HepG2 (cell line): ENCODE results near the gene SNAP91. TPM values are rescaled to one million over a fixed set of nuclear protein-coding genes. Genes with fewer than 3 reads are reported as not detected.

Source experiments
- ATAC-seq: fragments of 200-7000 bp; cut with Tn5 transposase; 3 replicates; pipeline ENCODE4 v1.9.1; 2020; ENCODE audit warnings: mild to moderate bottlenecking, moderate library complexity
- BruUV-seq: library from RNA; stranded (reverse); fragments of 400-500 nt; replicated peaks from 2 replicates; lab custom pipeline; 2021; lab: Mats Ljungman, UMichigan
- CTCF ChIA-PET: fragments of 300-600 bp; formaldehyde crosslinking; extraction: SDS; loops from one replicate; lab custom pipeline; 2021; ENCODE audit warnings: low total read pairs, inconsistent platforms, low intra/inter-chr PET ratio; lab: Yijun Ruan, JAX
- POLR2A ChIA-PET: fragments of 350-600 bp; sonication (Branson Sonifier 250); formaldehyde crosslinking; loops from one replicate; lab custom pipeline; 2020; ENCODE audit warnings: antibody characterized with exemption, inconsistent platforms; lab: Yijun Ruan, JAX
- DNase-seq: peaks from one replicate; pipeline ENCODE4 v3.0.0-alpha.2; 2015; ENCODE audit warnings: low spot score
- FAIRE-seq: peaks from 3 replicates; lab custom pipeline; 2011; peaks lifted over from hg19 to GRCh38; lab: Jason Lieb, UNC
- H2AFZ ChIP-seq: one replicate; pipeline ENCODE4 v1.6.1; 2011; ENCODE audit warnings: low read length, inconsistent platforms
- H3K27ac ChIP-seq: fragments of 300-600 bp; 3 replicates; pipeline ENCODE4 v1.8.0; 2011; ENCODE audit warnings: mixed run types, mild to moderate bottlenecking, mixed read lengths, low read length, inconsistent platforms; ENCODE audit not compliant: insufficient read depth; ENCODE audit errors: extremely low read length
- H3K27me3 ChIP-seq, 2 experiments: fragments of 200-600 bp in 1 of 2; 2 replicates in 1 of 2; 3 replicates in 1 of 2; pipeline versions ENCODE4 v1.6.0 to v1.8.0; 2011; ENCODE audit warnings: low read length in 2 of 2, mild to moderate bottlenecking in 2 of 2, moderate library complexity in 2 of 2, inconsistent platforms in 1 of 2; ENCODE audit not compliant: insufficient read depth in 2 of 2, control insufficient read depth in 1 of 2
- H3K36me3 ChIP-seq, 2 experiments: fragments of 200-600 bp in 1 of 2; replicated peaks in 1 of 2; 2 replicates in 1 of 2; 3 replicates in 1 of 2; pipeline versions ENCODE4 v1.5.1 to v1.8.0; 2011; ENCODE audit warnings: low read length in 2 of 2, inconsistent platforms in 1 of 2; ENCODE audit not compliant: insufficient read depth in 2 of 2, control insufficient read depth in 1 of 2
- H3K4me1 ChIP-seq: 2 replicates; pipeline ENCODE4 v1.5.1; 2012; ENCODE audit warnings: low read length, inconsistent platforms; ENCODE audit not compliant: insufficient read depth
- H3K4me2 ChIP-seq: 2 replicates; pipeline ENCODE4 v1.6.0; 2011; ENCODE audit warnings: low read depth, low read length, inconsistent platforms
- H3K4me3 ChIP-seq, 3 experiments: fragments of 200-600 bp in 1 of 3; sonication (generic), shearing (Covaris generic) in 1 of 3; replicated peaks in 1 of 3; 2 replicates each; pipeline ENCODE4 v1.5.1; 2011 to 2016; ENCODE audit warnings: low read length in 3 of 3, inconsistent platforms in 2 of 3, low read depth in 2 of 3, mild to moderate bottlenecking in 2 of 3, control low read depth in 1 of 3, mixed read lengths in 1 of 3; ENCODE audit not compliant: insufficient read depth in 1 of 3
- H3K79me2 ChIP-seq: one replicate; pipeline ENCODE4 v1.6.1; 2011; ENCODE audit warnings: low read length, inconsistent platforms; ENCODE audit not compliant: insufficient read depth
- H3K9ac ChIP-seq: 2 replicates; pipeline ENCODE4 v1.6.0; 2011; ENCODE audit warnings: mild to moderate bottlenecking, low read depth, low read length, inconsistent platforms; ENCODE audit not compliant: insufficient read depth
- H3K9me3 ChIP-seq: 2 replicates; pipeline ENCODE4 v1.5.1; 2012; ENCODE audit warnings: mild to moderate bottlenecking, low read length
- H4K20me1 ChIP-seq: 2 replicates; pipeline ENCODE4 v1.6.0; 2011; ENCODE audit warnings: inconsistent platforms, mild to moderate bottlenecking, low read length, moderate library complexity; ENCODE audit not compliant: insufficient read depth
- FOSL2 ChIP-seq: sonication (generic); formaldehyde crosslinking; IDR thresholded peaks from 2 replicates; pipeline ENCODE4 v1.4.0; 2020; ENCODE audit warnings: missing genetic modification reagents
- GABPB1 ChIP-seq: IDR thresholded peaks from 2 replicates; pipeline ENCODE4 v1.6.1; 2016; ENCODE audit warnings: mild to moderate bottlenecking, missing genetic modification reagents, moderate library complexity, missing compliant biosample characterization
- HNF1B ChIP-seq: sonication (generic); formaldehyde crosslinking; IDR thresholded peaks from 2 replicates; pipeline ENCODE4 v1.5.1; 2020; ENCODE audit warnings: mild to moderate bottlenecking, moderate library complexity, missing genetic modification reagents
- NR3C1 ChIP-seq: sonication (generic); formaldehyde crosslinking; IDR thresholded peaks from 2 replicates; pipeline ENCODE4 v1.4.0; 2020; ENCODE audit warnings: missing genetic modification reagents
- SIX1 ChIP-seq: sonication (generic); formaldehyde crosslinking; IDR thresholded peaks from 2 replicates; pipeline ENCODE4 v1.4.0; 2020; ENCODE audit warnings: missing genetic modification reagents, borderline replicate concordance
- THAP11 ChIP-seq: IDR thresholded peaks from 2 replicates; pipeline ENCODE4 v1.6.1; 2016; ENCODE audit warnings: missing biosample characterization, missing genetic modification reagents
- ZHX1 ChIP-seq: sonication (generic); formaldehyde crosslinking; IDR thresholded peaks from 2 replicates; pipeline ENCODE4 v1.8.1; 2022; ENCODE audit warnings: low read depth, mild to moderate bottlenecking, missing genetic modification reagents
- ZNF251 ChIP-seq: sonication (generic); formaldehyde crosslinking; IDR thresholded peaks from 2 replicates; pipeline ENCODE4 v1.9.0; 2021; ENCODE audit warnings: mild to moderate bottlenecking, missing genetic modification reagents
- ZNF280B ChIP-seq: sonication (generic); formaldehyde crosslinking; IDR thresholded peaks from 2 replicates; pipeline ENCODE4 v1.5.0; 2020; ENCODE audit warnings: missing genetic modification reagents, mild to moderate bottlenecking, borderline replicate concordance
- ZNF367 ChIP-seq: sonication (generic); formaldehyde crosslinking; IDR thresholded peaks from 2 replicates; pipeline ENCODE4 v1.4.0; 2020; ENCODE audit warnings: missing genetic modification reagents, borderline replicate concordance
- ZNF556 ChIP-seq: sonication (generic); formaldehyde crosslinking; IDR thresholded peaks from 2 replicates; pipeline ENCODE4 v1.4.0; 2020; ENCODE audit warnings: mild to moderate bottlenecking, missing genetic modification reagents, borderline replicate concordance
- ZNF614 ChIP-seq: IDR thresholded peaks from 2 replicates; pipeline ENCODE4 v1.6.1; 2018; ENCODE audit warnings: missing biosample characterization, missing genetic modification reagents, inconsistent platforms, borderline replicate concordance
- ZNF770 ChIP-seq: sonication (generic); formaldehyde crosslinking; IDR thresholded peaks from 2 replicates; pipeline ENCODE4 v1.5.0; 2020; ENCODE audit warnings: mild to moderate bottlenecking, missing genetic modification reagents
- ZNF776 ChIP-seq: sonication (generic); formaldehyde crosslinking; IDR thresholded peaks from 2 replicates; pipeline ENCODE4 v1.4.0; 2020; ENCODE audit warnings: mild to moderate bottlenecking, missing genetic modification reagents
- WGBS: methylation state at CpG from one replicate; pipeline ENCODE4 v1.1.6; 2017; ENCODE audit warnings: low lambda C conversion rate; 5-methylcytosine and 5-hydroxymethylcytosine counted together
- in situ Hi-C: cut with HindIII; loops from 2 replicates; pipeline ENCODE4 v1.10.0; 2017; ENCODE audit warnings: low pct_unique_long_range_greater_than_20kb; ENCODE audit not compliant: extremely low pct_ligation_motif_present
- intact Hi-C: fragments of 100-400 bp; cut with micrococcal nuclease; formaldehyde crosslinking; loops from one replicate; pipeline ENCODE4 v1.10.0; 2022; ENCODE audit not compliant: unreplicated experiment
- polyA plus RNA-seq, 8 experiments: library from polyadenylated mRNA; depleted of rRNA in 3 of 8; stranded (reverse) in 7 of 8; unstranded in 1 of 8; fragments of >200 nt; fragmentation: Illumina TruSeq in 4 of 8; extraction: Trizol in 4 of 8; gene quantifications; 2 replicates each; pipeline versions ENCODE4 v1.2.1 to v1.2.3, GENCODE V29; 2011 to 2016; ENCODE audit warnings: low read depth in 4 of 8, missing spikeins in 1 of 8, mixed read lengths in 1 of 8; ENCODE audit not compliant: insufficient read depth in 1 of 8
- total RNA-seq, 5 experiments: library from RNA; depleted of rRNA; stranded (reverse); fragments of >200 nt; fragmentation: Illumina TruSeq; extraction: Trizol; gene quantifications; 2 replicates each; pipeline ENCODE4 v1.2.3, GENCODE V29; 2016; ENCODE audit warnings: low read depth in 1 of 5

The SNAP91 gene
- total and polyA plus RNA-seq, 2 of the 13 experiments (the other 11 are each of a cell fraction or from before 2014, with no cell fraction given), result not detected

- Histone ChIP-seq H3K27me3 (no peaks in the 10 kb centered on the region; a peak in 1 of 5 replicates), H3K79me2 (no peaks in the 10 kb centered on the region), H3K36me3 (no peaks in the 10 kb centered on the region), H3K9ac (no peak overlapping the region), H3K27ac (no peak overlapping the region), H3K4me3 (no peak overlapping the region), H2AFZ (no peak overlapping the region), H3K4me2 (no peak overlapping the region), H4K20me1 (no peaks in the 10 kb centered on the region), H3K4me1 (no peaks in the 10 kb centered on the region), H3K9me3 (no peaks in the 10 kb centered on the region)
- DNase-seq (no peak), ATAC-seq (no peak), FAIRE-seq (no peak)
- 15% methylated on average over 1 of the region's 1 CpG for WGBS
- CTCF ChIA-PET, result no interaction called here
- TF ChIP-seq GABPB1 (CRISPR knock-in tag) (no peak), ZHX1 (CRISPR knock-in tag) (no peak), ZNF367 (no peak), ZNF614 (CRISPR knock-in tag) (no peak), ZNF770 (no peak), NR3C1 (CRISPR knock-in tag) (no peak), FOSL2 (CRISPR knock-in tag) (no peak), ZNF776 (no peak), ZNF556 (CRISPR knock-in tag) (no peak), SIX1 (CRISPR knock-in tag) (no peak), ZNF251 (CRISPR knock-in tag) (no peak), HNF1B (no peak), THAP11 (CRISPR knock-in tag) (no peak), ZNF280B (CRISPR knock-in tag) (no peak)
- in situ Hi-C loops, result no loop called here
- BruUV-seq, result no TSS peak
- POLR2A ChIA-PET, result no interaction called here
- intact Hi-C loops, result no loop called here
These were observed 108.4 kb downstream of the SNAP91 start for GRCh38 chr6:83600459-83600858.
